Uterus (tissue), 2 donors: ENCODE results near the gene ITPR2.

Source experiments
- CTCF ChIP-seq, 4 experiments: fragments of 200-600 bp in 2 of 4; fragments of 450-650 bp in 2 of 4; sonication (generic) in 2 of 4; IDR thresholded peaks; one replicate each; pipeline ENCODE4 v1.5.1; 2016 to 2019; ENCODE audit warnings: antibody characterized with exemption in 4 of 4, mild to moderate bottlenecking in 2 of 4, moderate library complexity in 1 of 4
- POLR2A ChIP-seq, 2 donors: fragments of 450-650 bp; IDR thresholded peaks; one replicate each; pipeline ENCODE4 v1.6.1; 2016; ENCODE audit warnings: antibody characterized with exemption in 2 of 2, mild to moderate bottlenecking in 1 of 2, moderate library complexity in 1 of 2

DNA sequence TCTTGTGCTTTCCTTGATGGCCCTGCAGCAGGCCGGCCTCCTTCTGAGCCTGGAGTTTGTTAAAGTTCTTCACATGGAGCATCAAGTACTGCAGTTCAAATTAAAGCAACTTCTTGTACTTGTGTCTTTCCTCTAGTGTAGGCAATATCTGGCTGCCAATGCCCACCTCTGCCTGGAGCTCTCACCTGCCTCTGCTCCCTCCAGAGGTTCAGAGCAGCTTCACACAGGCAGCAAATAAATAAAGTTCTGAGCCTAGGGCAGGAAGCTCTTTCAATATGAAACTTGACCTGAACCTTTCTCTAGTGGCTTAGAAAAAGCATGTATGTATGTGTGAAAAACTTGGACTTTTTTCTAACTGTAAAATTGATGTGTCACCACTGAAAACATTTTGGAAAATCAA lies 65.9 kb downstream of the ITPR2 start:
- no peak for TF ChIP-seq POLR2A (IDR thresholded peaks at IDR 0.05)
- no peak for TF ChIP-seq CTCF (IDR thresholded peaks at IDR 0.05)
